A549 (cell line): ENCODE results near the gene RPN2.

Experiments used
- FOSL2 ChIP-seq, 2 experiments: fragments of 450-650 bp in 1 of 2; fragments of >200 bp in 1 of 2; sonication (Bioruptor Twin) in 1 of 2; formaldehyde crosslinking; IDR thresholded peaks; 2 replicates each; pipeline versions ENCODE4 v1.5.0 to v1.6.1; 2016 to 2020; ENCODE audit warnings: mild to moderate bottlenecking in 1 of 2, moderate library complexity in 1 of 2
- GATA3 ChIP-seq: IDR thresholded peaks from 2 replicates; pipeline ENCODE4 v1.6.1; 2012; ENCODE audit warnings: borderline replicate concordance
- SMC3 ChIP-seq: fragments of >200 bp; sonication (Bioruptor Twin); formaldehyde crosslinking; IDR thresholded peaks from 3 replicates; pipeline ENCODE4 v1.6.1; 2018; ENCODE audit warnings: inconsistent platforms
- TF ChIP-seq, protein P1 (sequence below): fragments of >200 bp; sonication (Bioruptor Twin); formaldehyde crosslinking; IDR thresholded peaks from 3 replicates; pipeline ENCODE4 v1.5.1; 2016
- TF ChIP-seq, protein P2 (sequence below): fragments of 450-650 bp; IDR thresholded peaks from 2 replicates; pipeline ENCODE4 v1.6.1; 2014; ENCODE audit warnings: antibody characterized with exemption

DNA sequence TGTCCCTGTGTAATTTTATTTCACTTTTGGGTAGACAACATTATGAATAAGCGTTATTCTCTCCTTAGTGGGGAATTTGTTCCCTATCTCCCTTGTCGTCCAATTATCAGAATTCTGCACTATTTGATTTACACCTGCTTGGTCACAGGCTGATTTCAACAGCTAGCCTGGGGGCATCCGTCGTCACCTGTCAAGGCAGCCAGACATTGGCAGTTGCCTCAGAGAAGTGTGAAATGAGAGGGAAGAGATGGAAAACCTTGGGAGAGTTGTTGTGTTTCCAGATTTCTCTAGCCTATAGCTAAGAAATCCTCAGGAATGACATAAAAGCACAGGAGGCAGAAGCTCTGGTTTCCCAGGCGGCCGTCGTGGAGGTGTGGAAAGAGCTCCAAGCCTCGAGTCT lies 83.4 kb downstream of the RPN2 start:
- TF ChIP-seq, protein P1, sequence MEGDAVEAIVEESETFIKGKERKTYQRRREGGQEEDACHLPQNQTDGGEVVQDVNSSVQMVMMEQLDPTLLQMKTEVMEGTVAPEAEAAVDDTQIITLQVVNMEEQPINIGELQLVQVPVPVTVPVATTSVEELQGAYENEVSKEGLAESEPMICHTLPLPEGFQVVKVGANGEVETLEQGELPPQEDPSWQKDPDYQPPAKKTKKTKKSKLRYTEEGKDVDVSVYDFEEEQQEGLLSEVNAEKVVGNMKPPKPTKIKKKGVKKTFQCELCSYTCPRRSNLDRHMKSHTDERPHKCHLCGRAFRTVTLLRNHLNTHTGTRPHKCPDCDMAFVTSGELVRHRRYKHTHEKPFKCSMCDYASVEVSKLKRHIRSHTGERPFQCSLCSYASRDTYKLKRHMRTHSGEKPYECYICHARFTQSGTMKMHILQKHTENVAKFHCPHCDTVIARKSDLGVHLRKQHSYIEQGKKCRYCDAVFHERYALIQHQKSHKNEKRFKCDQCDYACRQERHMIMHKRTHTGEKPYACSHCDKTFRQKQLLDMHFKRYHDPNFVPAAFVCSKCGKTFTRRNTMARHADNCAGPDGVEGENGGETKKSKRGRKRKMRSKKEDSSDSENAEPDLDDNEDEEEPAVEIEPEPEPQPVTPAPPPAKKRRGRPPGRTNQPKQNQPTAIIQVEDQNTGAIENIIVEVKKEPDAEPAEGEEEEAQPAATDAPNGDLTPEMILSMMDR: no peak
- no peak for TF ChIP-seq FOSL2 (IDR thresholded peaks at IDR 0.05)
- TF ChIP-seq FOSL2 (CRISPR knock-in tag; IDR thresholded peaks at IDR 0.05): no peak
- no peak for TF ChIP-seq SMC3
- TF ChIP-seq, protein P2, sequence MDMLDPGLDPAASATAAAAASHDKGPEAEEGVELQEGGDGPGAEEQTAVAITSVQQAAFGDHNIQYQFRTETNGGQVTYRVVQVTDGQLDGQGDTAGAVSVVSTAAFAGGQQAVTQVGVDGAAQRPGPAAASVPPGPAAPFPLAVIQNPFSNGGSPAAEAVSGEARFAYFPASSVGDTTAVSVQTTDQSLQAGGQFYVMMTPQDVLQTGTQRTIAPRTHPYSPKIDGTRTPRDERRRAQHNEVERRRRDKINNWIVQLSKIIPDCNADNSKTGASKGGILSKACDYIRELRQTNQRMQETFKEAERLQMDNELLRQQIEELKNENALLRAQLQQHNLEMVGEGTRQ: no peak
- no peak for TF ChIP-seq GATA3
